Measurements from ENCODE around the gene TTLL5.
"Not testable (repeated sequence)": the region's sequence is repeated elsewhere in the genome, so short reads cannot be mapped to it uniquely, and the experiment has no call there.

TTLL5 gene

DNA sequence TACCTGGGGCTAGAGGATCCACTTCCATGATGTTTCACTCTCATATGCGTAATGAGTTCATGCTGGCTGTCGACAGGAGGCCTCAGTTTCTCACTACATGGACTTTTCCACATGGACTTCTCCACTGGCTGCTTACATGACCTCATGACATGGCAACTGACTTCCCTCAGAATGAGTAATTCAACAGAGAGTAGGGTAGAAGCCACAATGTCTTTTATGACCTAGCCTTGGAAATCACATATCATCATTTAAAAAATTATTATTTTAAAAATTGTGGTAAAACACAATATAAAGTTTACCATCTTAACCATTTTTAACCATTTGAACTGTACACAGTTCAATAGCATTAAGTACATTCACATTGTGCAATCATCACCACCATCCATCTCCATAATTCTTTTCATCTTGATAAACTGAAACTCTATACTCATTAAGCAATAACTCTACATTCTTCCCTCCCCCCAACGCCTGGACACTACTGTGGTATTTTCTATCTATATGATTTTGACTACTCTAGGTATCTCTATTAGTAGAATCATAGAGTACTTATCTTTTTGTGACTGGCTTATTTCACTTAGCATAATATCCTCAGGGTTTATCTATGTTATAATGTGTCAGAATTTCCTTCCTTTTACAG, 176.2 kb downstream of the TTLL5 start:
- no peak for DNase-seq

DNA sequence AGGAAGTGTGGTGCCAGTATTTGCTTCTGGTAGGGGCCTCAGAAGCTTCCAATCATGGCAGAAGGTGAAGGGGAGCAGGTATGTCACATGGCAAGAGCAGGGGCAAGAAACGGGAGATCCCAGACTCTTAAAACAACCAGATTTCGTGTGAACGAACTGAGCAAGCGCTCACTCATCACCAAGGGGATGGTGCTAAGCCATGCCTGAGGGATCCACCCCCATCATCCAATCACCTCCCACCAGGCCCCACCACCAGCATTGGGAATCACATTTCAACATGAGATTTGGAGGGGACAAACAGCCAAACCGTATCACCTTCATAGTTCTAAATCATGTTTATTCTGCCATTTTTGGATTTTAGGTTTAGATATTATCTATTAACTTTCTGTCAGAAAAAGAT, 179.9 kb downstream of the TTLL5 start:
- no peak for DNase-seq

DNA sequence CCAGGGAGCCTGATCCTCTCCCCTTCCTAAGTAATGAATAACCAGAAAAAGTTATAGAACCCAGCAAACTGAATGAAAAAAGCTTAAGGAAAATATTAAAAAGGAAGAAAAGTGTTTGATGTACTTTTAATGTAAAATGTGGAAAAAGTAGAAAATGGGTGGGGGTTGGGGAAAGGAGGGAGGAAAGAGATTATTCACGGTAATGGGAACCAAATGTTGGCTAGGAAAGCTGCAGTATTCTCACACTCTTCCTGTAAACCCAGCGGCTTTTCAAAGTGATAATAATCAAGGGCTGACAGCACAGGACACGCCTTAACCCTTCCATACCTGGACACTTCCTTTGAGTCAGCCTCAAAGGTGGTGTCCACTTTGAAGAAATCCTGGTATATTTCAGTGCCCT, 181.5 kb downstream of the TTLL5 start:
- DNase-seq, result no peak

DNA sequence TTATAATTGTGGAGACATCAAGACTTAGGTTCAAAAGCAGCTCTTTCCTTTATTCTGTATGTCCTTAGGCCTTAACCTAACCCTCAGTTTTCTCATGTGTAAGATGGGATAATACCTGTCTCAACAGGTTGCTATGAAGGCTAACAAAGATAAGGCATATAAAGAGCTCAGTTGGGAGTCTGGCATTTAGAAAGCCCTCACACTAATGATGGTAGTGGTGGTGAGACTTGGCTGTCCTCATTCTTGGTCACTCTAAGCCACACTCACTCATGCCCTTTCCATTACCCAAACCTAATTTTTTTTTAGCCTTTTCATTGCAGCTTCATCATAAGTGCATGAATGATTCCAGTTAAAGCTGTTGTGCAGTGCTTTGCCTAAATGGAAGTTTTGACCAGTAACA, 183.4 kb downstream of the TTLL5 start:
- no peak for DNase-seq

DNA sequence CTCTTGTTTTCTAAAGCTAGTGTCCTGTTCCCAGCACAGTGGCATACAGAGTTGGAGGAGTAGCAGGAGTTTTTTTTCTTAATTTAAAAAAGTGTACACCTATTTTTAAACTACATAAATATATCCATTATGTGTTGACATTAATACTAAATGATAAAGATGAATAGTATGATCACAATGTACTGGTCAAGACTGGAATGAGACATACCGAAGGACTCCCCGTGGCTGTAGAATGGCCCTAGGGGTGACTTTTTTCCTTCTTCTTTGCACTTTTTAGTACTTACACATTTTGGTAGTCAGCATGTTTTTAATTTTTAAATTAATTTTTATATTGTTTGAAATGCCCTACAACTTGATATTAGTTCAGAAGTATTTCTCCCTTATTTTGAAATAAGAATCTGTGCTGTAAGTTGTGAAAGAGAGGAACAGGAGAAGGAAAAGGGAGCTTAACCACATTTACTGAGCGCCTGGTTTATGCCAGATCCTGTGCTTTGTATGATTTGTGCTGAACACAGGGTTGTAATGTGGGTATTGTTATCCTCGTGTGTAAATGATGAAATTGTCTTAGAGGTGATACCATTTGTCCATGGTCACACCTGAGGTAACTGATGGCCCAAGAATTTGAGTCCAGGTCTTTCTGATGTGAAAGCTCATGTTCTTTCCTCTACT, 184.2 kb downstream of the TTLL5 start:
- no peak for DNase-seq

DNA sequence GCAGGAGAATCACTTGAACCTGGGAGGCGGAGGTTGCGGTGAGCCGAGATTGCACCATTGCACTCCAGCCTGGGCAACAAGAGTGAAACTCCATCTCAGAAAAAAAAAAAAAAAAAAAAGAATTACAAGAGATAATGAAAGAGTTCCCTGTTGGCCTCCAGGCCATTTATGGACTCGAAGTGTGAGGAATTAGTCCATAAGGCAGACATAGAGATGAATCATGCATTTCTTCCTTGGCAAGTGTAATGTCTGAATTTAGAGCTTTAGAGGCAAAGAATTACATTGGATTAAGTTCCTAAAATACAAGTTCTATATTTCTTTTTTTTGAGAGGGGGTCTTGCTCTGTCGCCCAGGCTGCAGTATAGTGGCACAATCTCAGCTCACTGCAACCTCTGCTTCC, 185.6 kb downstream of the TTLL5 start:
- DNase-seq, result not testable (repeated sequence)

DNA sequence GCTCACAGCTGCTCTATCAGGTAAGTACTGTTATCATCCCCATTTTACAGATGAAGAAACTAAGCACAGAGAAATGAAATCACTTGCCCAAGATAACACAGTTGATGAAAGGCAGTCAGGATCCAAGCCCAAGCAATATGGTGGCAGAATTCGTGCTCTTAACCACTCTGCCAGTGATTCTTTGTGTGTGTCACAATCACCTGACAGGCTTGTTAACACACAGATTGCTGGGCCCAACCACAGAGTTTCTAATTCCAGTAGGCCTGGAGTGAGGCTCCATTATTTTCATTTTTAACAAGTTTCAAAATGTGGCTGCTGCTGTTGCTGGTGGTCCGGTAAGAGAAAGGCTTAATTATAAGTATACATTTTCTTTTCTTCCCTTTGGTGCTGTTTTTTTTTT, 186.5 kb downstream of the TTLL5 start:
- DNase-seq, result no peak

DNA sequence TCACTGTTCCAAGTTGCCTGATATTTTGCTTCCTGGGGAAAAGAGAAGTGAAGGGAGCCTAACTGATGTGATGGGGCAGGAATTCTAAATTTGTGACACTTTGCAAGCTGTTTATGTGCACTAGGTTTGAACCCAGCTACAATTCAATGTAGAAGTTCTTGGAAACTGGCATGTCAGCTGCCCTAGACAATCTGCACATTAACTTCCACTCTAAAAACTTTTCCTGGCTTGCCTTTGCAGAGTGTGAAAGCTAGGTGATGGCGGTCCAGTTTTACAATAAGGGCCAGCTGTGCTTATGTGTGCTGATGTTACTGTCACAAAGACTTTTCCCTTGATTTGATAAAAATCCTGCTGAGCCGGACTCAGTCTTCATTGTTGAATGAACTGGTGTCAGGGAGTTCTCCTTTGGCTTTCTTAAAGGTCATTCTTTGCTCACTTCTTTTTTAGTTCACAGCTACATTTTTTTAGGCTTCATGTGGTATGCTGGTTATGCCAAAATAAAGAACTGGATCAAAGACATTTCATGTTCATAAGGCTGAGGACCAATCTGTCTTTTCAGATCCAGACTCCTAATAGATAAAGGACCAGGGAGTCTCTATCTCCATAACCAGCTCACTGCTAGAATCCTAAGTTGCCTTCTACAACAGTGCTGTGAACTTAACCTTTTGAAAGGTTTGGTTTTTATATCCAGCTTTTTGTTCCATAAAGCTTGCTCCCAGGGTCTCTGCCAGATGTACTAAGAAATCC, 187.3 kb downstream of the TTLL5 start:
- no peak for DNase-seq

DNA sequence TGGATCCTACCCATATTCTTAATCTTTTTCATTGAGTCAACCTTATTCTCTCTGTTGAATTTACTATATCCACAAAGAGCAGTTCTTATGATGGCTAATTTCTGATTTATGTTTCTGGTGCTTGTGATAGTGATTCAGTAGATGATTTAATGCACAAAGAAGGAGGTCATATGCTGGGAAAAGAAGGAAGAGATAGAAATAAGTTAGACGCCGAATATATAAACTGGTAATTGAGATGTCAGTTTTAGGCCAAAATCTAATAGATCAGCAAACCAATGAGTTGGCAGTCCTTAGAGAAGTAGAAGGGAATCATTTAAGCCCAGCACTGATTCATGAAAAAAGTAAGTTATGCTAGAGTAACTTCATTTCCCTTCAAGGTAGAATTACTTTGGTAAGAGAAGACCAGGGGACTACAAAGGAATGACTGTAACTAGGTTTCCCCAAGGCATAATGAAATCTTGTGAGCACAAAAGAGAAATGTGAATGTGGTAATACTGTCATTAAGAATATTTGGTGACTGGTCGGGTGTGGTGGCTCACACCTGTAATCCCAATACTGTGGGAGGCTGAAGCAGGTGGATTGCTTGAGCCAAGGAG, 188.4 kb downstream of the TTLL5 start:
- DNase-seq, result no peak

DNA sequence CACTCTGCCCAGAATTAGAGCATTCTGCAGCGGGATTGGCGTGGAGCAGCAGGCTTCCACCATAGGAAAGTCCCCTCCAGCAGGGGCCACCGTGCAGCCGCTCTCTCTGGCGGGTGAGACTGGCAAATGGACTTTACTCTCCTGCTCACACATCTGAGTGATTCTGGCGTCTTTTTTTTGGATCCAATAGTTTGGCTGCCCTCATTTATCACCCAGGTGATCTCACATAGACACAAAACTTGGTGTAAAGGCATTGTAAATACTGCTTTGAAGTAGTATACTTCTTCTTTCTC, 190.5 kb downstream of the TTLL5 start:
- no peak for DNase-seq

DNA sequence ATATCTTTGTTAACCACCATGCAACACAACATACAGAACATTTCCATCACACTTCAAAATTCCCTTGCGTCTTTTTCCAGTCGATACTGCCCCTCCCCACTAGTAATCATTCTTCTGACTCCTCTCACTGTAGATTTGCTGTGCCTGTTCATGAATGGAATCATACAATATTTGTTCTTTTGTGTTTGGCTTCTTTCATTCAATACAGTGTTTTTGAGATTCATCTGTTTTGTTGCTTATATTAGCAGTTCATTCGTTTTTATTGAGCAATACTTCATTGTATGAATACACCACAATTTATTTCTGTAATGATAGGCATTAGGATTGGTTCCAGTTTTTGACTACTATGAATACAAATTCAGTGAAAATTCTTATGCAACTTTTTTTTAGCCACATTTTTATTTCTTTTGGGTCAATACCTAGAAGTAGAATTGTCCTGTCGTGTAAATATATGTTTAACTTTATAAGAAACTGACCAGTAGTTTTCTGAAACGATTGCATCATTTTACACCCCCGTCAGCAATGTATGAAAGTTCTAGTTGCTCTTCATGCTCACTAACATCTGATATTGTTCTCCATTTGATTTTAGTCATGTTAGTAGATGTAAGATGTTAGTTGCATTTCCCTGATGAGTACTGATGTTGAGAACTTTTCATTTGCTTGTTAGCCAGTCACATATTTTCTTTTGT, 193.2 kb downstream of the TTLL5 start:
- no peak for DNase-seq

DNA sequence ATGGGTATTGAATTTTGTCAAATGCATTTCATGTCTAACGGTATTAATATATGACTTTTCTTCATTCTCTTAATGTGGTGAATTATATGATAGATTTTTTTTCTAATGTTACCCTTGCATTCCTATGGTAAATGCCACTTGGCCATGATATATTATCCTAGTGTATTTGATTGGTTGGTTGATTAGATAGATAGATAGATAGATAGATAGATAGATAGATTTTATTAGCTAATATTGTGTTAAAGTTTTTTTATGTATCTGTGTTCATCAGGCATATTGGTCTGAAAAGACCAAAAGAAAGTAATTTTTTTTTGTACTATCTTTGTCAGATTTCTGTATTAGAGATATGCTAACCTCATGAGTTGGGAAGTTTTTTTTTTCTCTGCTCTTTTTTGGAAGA, 196.2 kb downstream of the TTLL5 start:
- DNase-seq, result no peak

DNA sequence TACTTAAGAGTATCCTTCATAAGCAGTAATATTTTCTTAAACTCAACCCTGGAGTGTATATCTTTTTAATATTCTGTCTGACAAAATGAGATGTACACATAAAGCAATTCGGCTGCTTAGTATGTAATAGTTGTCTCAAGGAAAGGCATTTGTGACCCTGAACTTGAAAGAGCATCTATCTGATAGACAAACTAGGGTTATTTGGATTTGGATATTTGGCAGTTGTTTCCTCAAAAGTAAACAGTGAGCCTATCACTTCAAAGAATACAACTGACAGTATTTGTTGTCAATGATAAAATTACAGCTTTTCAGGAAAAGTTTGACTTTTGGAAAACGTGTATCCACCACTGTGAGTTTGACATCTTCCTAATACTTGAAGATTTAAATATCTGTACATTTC, 197.3 kb downstream of the TTLL5 start:
- no peak for DNase-seq

DNA sequence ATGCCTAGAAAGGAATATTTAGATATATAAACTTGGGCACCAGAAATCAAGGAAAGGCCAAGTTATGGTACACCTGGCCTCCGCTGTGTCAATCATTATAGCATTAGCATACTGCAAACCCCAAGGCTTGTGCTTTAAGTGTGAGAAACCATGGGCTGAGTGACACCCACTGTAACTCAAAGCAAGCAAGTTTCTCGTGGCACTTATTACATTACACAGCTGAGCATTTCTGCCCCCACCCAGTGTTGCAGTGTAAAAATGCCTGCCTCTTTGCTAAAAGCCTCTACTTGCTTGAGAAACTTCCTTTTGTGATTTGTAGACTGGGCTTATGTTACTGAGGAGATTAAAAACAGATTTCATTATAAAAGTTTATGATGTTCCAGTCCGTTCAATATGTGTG, 198.7 kb downstream of the TTLL5 start:
- DNase-seq, result no peak

DNA sequence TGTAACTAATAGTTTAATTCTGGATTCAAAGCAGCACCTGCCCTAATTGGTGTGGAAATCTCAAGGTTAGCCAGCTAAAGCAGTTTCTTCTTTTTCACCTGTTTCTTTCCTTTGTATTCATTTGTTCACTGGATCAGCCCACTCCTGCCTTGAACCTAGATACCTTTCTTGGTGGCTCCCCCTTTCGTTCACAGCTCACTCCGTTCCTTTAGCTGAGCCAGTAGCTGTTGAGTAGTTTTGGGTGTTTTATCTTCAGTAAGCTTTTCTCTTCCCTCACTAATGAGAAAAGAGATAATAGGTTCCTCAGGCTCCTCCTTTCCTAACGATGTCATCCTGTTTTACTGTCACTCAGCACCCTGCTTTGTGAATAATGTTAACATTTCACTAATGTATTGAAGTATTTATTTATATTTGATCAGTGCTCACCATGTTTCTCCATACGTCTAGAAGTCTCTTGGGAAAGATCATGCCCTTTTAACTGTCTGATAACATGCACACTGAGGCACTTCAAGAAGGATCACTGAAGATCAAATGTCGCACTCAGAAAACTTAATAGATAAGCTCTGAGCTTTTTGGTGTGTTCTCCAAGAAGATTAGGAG, 199.6 kb downstream of the TTLL5 start:
- DNase-seq, result no peak

DNA sequence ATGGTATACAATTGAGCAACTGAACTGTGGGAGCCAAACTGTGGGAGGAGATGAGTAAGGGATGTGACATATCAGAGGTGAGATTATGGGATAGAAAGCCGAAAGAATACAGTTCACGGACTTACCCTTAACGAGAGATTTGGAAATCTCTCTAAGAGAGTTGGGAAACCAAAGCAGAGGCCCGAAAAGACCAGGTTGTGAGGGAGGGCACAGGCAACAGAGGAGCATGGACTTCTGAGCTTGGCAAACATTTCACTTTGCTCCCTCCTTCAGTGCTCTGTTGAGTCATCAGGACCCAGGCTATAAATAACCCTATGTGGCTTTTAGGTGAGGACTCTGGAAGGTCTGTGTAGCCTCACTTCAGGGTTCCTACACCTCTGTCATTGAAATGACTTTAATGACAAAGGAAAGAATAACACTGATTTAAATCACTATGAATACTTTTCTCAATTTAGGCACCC, 200.1 kb downstream of the TTLL5 start:
- no peak for DNase-seq

DNA sequence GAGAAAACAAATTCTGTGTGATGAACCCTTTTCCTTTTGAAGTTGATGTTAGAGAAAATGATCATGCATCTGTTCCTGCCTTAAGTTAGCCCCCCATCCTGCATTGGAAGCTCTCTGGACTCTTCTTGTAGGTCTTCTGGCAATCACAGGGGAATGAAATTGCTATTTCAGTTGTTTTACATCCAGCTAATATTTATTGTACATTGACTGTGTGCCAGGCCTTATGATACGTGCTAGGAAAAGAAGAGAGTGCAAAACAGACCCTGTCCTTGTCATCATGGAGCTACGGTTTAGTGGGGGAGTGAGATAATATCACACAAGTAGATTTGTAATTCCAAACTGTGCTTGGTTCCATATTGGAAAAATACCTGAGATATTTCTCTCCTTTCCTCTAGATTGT, 202.2 kb downstream of the TTLL5 start:
- no peak for DNase-seq

DNA sequence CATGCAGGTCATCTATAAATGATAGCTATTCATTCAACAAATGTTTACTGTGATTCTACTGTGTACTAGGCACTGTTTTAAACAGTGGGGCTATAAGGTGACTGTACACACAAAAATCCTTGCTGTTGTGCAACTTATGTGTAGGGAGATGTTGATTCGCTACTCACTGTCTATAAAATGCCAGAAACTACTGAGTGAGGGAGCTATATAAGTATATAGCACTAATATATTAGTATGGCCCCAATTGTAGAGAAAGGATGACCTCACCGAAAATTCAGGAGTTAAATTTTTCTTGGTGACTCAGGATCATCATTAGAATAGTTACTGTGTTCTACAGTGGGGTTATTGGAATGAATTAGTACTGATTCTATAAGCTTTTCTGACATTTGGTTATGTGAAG, 203.3 kb downstream of the TTLL5 start:
- DNase-seq, result no peak

DNA sequence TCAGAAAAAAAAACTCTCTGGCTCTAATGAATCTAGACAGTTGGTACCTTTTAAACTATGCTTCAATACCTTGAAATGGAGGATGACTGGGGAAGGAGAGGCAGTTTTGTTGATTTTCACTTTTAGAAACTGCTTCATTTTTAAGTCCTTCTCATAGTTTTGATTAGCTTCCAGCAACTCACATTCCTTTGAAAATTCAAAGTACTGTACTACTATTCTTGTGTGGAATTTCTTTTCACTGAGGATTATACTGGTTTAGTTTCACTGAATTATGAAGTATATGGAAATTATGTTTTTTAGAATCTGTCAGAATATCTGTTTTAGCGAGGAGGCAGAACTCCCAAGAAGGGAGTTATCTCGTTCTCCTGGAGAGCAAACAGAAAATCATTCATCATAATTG, 204.5 kb downstream of the TTLL5 start:
- no peak for DNase-seq

DNA sequence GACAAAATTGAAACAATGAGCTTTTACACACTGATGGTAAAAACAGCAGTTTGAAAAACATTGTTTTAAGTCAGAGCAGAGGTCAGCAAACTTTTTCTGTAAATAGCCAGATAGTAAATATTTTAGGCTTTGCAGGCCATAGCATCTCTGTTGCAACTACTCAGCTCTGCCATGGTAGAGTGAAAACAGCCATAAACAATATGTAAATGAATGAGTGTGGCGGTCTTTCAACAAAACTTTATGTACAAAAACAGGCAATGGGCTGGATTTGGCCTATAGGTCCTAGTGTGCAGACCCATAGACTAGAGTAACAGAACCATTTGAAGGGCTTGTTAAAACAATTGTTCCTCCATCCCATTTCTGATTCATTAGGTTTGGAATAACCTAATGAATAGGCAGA, 205.9 kb downstream of the TTLL5 start:
- no peak for DNase-seq

DNA sequence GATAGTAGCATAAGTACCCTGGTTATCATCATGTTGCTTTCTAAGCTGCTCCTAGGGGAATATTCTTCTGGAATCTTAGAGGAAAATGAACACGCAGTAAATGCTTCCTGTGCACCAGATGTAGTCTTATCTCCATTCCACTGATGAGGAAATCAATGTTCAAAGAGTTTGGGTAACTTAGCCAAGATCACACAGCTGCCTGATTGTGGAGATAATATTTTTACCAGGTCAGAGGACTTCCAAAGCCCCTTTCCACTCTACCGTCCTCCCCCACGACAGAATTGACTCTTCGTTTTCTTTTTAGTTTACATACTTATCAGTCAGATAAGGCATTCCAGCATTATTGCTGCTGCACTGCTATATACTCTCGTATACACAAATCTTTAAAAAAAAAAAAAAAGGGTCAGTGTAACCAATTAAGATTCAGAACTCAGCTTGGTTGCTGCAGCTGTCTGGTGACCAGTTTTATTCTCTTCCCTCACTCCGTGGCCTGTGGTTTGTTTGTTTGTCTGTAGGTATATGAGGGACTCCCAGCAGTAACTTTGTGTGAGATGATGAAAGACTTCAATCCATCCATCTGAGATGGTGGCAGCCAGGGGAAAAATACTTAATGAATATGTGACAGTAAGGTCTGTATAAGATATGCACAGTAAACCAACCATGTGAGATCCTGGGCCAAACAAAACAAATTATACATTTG, 210.3 kb downstream of the TTLL5 start:
- no peak for DNase-seq

DNA sequence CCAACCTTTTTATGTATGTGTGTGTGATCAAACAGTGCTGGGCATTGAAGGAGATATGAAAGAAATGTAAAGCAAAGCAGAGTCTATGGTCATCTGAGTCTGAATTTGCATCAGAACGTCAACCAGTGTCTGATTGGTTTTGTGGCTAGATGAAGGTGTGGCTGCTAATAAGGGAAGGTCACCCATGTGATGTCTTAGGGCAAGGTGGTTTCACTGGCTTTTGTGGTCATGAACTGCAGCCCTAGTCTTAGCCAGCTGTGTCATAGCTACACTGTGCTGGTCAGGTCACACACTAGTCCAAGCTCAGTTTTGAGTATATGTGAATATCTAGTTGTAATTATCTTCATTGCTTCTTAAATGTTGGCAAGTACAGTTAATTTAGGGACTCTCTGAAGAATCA, 214.9 kb downstream of the TTLL5 start:
- DNase-seq, result no peak

DNA sequence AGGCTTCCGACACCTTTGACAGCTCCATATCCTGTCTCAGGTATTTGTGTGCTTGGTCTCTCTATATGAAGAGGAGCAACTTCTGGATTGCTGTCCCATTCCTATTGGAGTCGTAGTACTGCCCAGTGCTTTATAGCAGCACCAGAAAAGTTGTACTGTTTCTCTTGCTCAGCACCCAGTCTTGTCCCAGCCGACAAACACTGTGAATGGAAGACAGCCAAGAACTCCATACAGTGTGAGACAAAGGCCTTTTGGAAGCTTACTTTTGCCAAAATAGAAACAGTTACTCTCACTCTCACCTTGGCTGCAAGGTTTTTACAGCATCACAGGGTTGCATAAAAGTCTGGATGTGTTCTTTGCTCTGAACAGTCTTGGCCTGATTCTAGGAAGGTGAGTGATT, 215.5 kb downstream of the TTLL5 start:
- no peak for DNase-seq
